NB4 (cell line): ENCODE data around the gene SYNPO.

ENCODE experiments used
- DNase-seq: peaks from one replicate; pipeline ENCODE4 v3.0.0; 2010; ENCODE audit warnings: low read depth
- H3K4me3 ChIP-seq: one replicate; pipeline ENCODE4 v1.5.1; 2011; ENCODE audit warnings: mild to moderate bottlenecking, low read depth, low read length, moderate library complexity
- CTCF ChIP-seq: IDR thresholded peaks from one replicate; pipeline ENCODE4 v1.5.1; 2012; ENCODE audit warnings: low read depth, low read length
- MAX ChIP-seq: IDR thresholded peaks from 2 replicates; pipeline ENCODE4 v1.6.1; 2011; ENCODE audit warnings: low read depth, low read length
- MYC ChIP-seq: IDR thresholded peaks from 2 replicates; pipeline ENCODE4 v1.6.1; 2011; ENCODE audit warnings: low read depth, low read length
- POLR2A ChIP-seq: IDR thresholded peaks from 2 replicates; pipeline ENCODE4 v1.6.1; 2011; ENCODE audit warnings: mild to moderate bottlenecking; ENCODE audit not compliant: insufficient read length; ENCODE audit errors: extremely low read depth

Gene SYNPO

GRCh38 chr5:150600616-150601490 is 39.6 kb upstream of the SYNPO start:
- TF ChIP-seq MYC, result no peak
- no peak for TF ChIP-seq MAX
- no peak for TF ChIP-seq POLR2A
- no peak for TF ChIP-seq CTCF
- DNase-seq, result no peak
- H3K4me3 ChIP-seq, result no peak overlapping the region

GRCh38 chr5:150601491-150602345 is 38.7 kb upstream of the SYNPO start:
- H3K4me3 ChIP-seq, result no peak overlapping the region
- DNase-seq, result no peak
- TF ChIP-seq POLR2A (no peak), MYC (no peak), MAX (no peak)

- no peak overlapping the region for H3K4me3 ChIP-seq
- no peak for DNase-seq
- TF ChIP-seq CTCF (no peak), MAX (no peak), MYC (no peak), POLR2A (no peak)
Observed at GRCh38 chr5:150603052-150603451, 37.4 kb upstream of the SYNPO start.

GRCh38 chr5:150603491-150603890 is 37.0 kb upstream of the SYNPO start:
- DNase-seq, result no peak
- TF ChIP-seq MYC (no peak), POLR2A (no peak), CTCF (no peak), MAX (no peak)

GRCh38 chr5:150604010-150604409 is 36.5 kb upstream of the SYNPO start:
- H3K4me3 ChIP-seq, result no peak overlapping the region
- no peak for DNase-seq
- no peak for TF ChIP-seq POLR2A
- TF ChIP-seq MYC, result no peak
- no peak for TF ChIP-seq CTCF
- TF ChIP-seq MAX, result no peak

More at GRCh38 chr5:150603491-150603890, 37.0 kb upstream of the SYNPO start:
- no peak overlapping the region for H3K4me3 ChIP-seq
